HG03280 (cell line): ENCODE results near the gene PLCH2.

ENCODE experiments used
- ATAC-seq: cut with Tn5 transposase; IDR thresholded peaks from one replicate; pipeline ENCODE4 v1.9.1; 2021; ENCODE audit warnings: mild to moderate bottlenecking, moderate library complexity; ENCODE audit not compliant: unreplicated experiment

PLCH2 gene

GRCh38 chr1:2474104-2474844, 1.8 kb upstream of the PLCH2 start:
- no peak for ATAC-seq

- ATAC-seq = no peak
Observed at GRCh38 chr1:2474933-2475371, 1.1 kb upstream of the PLCH2 start.

GRCh38 chr1:2475571-2475970, 518 bp upstream of the PLCH2 start:
- ATAC-seq = no peak

GRCh38 chr1:2477309-2477708, 1.2 kb downstream of the PLCH2 start:
- ATAC-seq = no peak

GRCh38 chr1:2477791-2478499, 1.9 kb downstream of the PLCH2 start:
- no peak for ATAC-seq

GRCh38 chr1:2479186-2479585, 3.1 kb downstream of the PLCH2 start:
- no peak for ATAC-seq

- no peak for ATAC-seq
Observed at GRCh38 chr1:2479618-2480017, 3.5 kb downstream of the PLCH2 start.

GRCh38 chr1:2480236-2480985, 4.3 kb downstream of the PLCH2 start:
- no peak for ATAC-seq

GRCh38 chr1:2480986-2481364, 4.9 kb downstream of the PLCH2 start:
- ATAC-seq = no peak

GRCh38 chr1:2481885-2482284, 5.8 kb downstream of the PLCH2 start:
- ATAC-seq = no peak

GRCh38 chr1:2482588-2482987, 6.5 kb downstream of the PLCH2 start:
- no peak for ATAC-seq

- ATAC-seq = no peak
Observed at GRCh38 chr1:2483026-2483425, 6.9 kb downstream of the PLCH2 start.

- no peak for ATAC-seq
Observed at GRCh38 chr1:2483970-2484369, 7.9 kb downstream of the PLCH2 start.

GRCh38 chr1:2486041-2486440, 10.0 kb downstream of the PLCH2 start:
- no peak for ATAC-seq

GRCh38 chr1:2486558-2486957, 10.5 kb downstream of the PLCH2 start:
- ATAC-seq = no peak

- ATAC-seq = no peak
Observed at GRCh38 chr1:2488688-2489087, 12.6 kb downstream of the PLCH2 start.

GRCh38 chr1:2489615-2490014, 13.5 kb downstream of the PLCH2 start:
- ATAC-seq = no peak

GRCh38 chr1:2492091-2492490, 16.0 kb downstream of the PLCH2 start:
- ATAC-seq = no peak

- no peak for ATAC-seq
Observed at GRCh38 chr1:2493218-2493617, 17.1 kb downstream of the PLCH2 start.

GRCh38 chr1:2493691-2494322, 17.7 kb downstream of the PLCH2 start:
- ATAC-seq = no peak

GRCh38 chr1:2494323-2494693, 18.2 kb downstream of the PLCH2 start:
- no peak for ATAC-seq
